Stimulated activated CD8-positive, alpha-beta memory T cell treated with anti-CD3 and anti-CD28 coated beads, Interleukin-7, amount 100 ng/mL, for 24 hours (primary cell): ENCODE data around the gene ITGA3.

Experiments
- DNase-seq: peaks from one replicate; pipeline ENCODE4 v3.0.0-alpha.2; 2020; ENCODE audit warnings: low read depth

Gene ITGA3

DNA sequence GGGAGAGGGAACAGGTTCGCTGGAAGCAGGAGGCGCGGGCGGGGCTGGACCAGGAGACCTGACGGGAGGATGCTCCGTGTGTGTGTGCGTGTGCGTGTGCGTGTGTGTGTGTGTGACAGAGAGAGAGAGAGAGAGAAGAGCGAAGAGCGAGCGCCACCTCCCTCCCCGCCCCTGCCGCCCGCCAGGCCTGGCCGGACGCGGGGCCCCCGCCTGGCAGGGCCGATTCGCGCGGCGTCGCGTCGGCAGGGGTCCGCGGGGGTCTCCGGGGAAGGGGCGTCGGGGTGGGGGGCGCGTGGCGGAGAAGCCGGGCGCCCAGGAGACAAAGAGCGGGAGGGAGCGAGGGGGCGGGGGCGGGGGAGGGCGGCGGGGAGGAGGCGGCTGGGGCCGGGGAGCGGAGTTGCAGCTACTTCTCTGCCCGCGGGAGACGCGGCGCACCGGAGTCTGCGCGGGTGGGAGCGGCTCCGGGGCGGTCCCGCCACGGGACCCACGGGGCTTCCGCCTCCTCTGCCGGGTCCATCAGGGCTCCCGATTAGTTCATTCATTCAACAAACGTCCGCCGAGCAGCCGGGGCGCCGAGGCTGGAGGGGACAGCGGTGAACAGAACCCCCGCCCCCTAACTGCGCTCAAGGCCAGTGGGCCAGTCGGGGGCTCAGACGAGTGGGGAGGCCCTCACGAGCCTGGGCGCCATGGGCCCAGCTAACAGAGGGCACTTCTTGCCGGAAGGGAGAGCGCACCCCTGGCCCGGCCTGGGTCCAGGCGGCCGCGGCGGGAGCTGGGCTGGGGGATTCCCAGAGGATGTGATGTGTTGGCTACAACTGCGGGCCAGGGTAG lies 74.0 kb downstream of the ITGA3 start, which contains the start of gene SAMD14:
Gene SAMD14, minus strand, starts transcription at position 433 of the 831 bp plus-strand sequence. CDS start 5,201 bp downstream, outside the sequence.
- DNase-seq, result no peak

DNA sequence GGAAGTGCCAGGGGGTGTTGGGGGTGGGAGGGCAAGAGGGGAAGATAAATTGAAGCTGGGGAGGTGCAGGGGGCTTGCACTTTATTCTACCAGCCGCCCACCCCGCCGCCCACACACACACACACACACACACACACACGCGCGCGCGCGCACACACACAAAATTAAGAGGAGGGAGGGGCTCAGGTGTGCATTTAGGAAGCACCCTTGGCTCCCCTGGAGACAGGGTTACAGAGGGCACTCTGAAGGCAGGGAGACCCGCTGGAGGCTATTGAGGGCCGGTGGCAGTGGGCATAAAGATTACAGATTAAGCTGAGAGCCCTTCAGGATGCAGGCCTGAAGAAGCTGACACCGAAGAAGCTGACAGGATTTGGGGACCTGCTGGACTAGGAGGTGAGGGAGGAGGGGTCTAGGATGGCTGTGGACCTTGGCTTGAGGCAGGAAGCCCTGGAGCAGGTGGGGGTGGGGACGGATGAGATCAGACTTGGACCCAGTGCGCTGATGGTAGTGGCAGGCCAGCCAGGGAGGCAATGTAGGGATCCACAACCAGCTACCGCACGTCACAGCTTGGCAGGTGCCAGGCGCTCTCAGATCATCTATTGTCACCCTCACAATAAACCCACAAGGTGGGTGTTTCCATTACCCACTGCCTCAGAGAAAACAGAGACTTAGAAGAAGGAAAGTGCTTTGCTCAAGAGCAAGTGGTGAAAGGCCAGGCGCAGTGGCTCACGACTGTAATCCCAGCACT lies 74.8 kb downstream of the ITGA3 start:
- DNase-seq, result no peak

DNA sequence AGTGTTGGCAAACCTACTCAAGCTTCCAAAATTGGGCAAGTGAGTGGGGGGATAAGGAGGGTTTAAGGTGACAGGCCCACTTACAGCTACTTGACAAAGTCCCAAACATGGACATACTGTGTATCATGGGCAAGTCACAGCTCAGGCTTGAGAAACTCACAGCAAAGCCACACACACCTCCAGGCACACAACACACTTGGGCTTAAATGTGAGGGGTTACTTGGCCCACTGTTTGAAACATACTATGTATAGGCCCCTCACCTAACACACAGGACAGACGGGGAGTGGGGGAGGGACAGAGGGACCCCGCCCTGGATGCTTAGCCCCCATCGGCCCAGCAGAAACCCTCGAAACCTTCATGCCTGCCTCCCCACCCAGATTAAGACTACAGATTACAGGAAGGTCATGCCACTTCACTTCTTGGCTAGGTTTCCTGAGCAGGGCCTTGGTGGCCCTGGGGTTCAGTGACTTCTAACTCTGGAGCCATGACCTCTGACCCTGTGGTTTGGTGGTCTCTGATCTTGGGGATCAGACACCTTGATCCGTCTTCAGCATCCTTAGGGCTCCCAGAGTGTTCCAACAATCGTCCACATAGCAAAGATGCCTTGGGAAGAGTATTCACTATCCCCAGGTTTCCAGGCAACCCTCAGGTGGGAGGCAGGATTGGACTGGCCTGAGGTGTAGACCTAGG lies 76.3 kb downstream of the ITGA3 start:
- DNase-seq, result no peak

DNA sequence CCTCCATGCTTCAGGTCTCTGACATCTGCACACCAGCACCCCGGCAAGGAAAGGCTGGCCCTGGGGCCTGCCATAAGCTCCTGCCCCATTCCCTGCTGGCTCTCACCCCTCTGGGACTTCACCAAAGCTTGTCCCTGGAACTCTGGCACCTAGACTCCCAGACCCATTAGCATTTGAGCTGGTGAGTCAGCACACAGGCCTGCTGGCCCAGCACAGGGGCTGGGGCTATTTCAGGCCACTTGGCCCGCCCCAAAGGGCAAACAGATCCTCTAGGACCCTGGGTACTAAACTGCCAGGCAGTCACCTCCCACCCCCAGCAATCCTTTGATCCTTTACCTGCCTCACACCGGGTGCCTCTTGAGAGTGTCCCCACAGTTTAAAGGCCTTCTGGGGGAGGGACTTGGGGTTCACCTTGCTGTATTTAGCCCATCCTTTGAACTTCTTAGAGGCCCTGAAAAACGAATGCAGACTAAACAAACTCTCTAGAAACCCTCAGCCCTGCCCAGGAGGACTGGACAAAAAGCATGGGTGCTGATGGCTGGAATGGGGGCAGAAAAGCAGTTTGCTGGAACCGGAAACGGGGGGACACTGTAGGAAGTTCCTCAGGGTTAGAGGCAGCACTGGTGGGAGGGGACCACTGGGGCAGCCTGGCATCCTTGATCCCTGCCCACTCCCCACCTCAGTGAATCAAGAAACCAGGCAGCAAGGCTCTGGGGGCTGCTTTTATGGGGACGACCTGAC lies 77.3 kb downstream of the ITGA3 start:
- no peak for DNase-seq

DNA sequence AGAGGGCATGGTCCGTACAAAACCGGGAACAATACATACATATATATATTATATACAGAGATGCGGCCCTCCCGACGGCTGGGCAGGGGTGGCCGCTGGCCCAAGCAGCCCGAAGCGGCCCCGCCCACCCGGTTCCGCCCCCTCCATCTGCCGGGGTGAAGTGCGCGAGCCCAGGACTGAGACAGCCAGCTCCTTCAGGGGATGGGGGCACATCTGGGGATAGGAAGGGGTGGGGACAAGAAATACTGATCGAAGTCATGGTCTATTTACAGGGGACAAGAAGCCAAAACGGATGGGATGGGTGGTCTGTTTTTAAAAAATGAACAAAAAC lies 77.8 kb downstream of the ITGA3 start:
- no peak for DNase-seq

DNA sequence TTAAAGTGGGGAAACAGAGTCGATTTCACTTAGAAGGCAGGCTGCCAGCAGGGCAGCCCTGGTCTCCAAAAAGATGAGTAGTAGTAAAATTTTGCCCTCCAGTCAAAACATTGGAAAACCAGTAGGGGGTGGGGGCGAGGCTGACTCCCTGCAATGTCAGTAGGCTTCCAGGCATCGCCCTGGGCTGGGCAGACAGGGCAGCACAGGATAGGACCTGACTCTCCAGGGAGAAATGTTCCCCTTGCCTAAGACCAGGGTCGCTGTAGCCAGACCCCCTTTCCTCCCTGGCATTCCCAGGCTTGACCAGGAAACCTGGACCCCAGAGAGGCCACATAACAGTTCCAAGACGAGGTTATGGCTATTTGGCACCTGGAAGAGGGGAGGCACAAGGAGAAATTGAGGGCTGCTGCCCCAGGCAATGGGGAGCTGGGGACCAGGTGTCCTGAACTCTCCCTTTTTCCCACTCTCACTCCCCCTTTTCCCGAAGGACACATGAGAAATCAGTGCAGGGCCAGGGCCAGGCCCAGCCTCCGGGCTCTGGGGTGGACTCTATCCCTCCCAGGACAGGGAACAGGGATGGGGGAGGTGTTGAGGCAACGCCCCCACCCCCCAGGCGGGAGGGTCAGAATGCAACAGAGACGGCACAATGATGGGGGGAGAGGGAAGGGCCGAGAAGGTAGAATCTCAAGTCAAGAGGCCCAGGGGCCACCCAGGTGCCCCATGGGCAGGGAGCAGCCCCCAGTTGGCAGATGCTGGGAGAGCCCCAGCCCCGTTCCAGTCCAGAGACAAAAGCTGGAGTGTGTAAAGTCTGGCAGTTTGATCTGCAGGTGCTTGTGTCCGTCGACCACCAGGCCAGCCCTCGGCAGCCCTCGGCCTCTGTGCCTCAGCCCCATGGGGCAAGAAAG lies 78.5 kb downstream of the ITGA3 start:
- DNase-seq, result no peak

DNA sequence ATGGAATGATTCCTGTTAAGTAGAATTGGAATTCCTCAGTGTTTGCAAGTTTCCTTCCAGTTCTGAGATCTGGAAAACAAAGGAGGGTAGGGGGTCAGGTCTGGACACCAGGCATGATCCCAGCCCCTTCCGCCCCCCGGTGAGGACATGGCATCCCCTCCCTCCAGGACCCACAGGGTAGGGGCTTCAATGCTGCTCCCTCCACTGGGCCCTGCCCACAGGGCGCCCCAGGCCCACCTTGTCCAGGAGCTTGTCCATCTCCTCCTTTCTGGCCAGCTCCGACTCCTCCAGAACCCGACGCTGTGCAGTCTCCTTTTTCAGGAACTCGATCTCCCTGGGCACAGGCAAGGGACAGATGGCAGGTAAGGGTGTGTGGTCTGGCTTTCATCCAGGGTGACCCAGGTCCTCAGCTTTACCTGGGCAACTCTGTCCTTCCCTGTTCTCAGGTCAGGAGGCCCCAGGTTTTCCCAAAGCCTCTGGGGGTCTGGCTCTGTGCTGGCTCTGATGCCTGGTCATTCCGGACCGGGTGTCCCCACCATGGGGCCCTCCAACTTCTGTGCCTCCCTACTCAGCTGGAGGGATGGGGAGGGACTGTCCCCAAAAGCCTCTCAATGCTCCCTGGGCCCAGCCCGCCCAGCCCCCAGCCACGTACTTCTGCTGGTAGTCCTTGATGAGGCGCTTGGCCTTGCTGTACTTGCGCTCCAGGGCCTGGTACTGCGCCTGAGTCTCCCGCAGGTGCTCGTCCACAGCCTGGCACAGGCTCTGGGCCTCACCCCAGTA lies 79.6 kb downstream of the ITGA3 start:
- DNase-seq, result no peak

DNA sequence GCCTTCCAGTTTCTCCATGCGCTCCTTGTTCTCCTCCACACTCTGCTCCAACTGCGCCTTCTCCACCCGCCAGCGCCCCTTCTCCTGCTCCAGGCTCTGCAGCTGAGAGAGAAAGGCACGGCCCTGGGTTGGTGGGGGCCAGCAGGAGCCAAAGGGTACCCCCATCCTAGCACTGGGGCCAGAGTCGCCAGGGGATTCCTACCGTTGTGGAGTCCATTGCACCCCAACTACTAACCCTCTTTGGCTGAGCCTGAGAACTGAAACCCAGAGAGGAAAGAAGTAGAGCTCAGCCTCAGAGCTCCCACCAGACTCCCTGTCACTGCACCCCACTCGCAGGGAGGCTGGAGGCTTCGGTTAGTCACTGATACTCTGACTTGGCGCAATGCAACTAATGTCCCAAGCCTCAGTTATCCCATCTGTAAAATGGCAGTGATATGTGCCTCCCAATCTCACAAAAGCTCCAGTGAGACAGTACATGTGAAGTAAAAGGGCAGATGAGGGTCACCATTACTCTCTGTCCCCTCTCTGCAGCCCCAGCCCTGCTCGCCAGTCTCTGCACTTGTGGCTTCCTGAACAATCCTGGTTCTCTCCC lies 80.3 kb downstream of the ITGA3 start:
- DNase-seq, result no peak

DNA sequence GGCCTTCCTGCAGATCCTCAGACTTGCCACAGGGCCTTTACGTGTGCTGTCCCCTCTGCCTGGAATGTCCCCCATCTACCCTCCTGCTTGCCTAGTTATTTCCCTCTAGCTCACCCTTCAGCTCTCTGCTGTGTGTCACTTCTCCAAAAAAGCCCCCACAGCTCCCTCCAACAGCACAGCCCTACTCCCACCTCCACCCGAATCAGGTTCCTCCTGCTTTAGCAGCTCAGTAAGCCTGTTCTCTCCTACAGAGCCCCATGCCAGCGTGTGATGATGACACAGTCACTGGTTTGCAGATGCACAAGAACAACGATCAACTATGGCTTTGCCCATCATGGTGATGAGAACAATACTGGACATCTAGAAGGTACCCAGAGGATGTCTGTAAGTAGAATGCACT lies 81.1 kb downstream of the ITGA3 start:
- DNase-seq, result no peak

DNA sequence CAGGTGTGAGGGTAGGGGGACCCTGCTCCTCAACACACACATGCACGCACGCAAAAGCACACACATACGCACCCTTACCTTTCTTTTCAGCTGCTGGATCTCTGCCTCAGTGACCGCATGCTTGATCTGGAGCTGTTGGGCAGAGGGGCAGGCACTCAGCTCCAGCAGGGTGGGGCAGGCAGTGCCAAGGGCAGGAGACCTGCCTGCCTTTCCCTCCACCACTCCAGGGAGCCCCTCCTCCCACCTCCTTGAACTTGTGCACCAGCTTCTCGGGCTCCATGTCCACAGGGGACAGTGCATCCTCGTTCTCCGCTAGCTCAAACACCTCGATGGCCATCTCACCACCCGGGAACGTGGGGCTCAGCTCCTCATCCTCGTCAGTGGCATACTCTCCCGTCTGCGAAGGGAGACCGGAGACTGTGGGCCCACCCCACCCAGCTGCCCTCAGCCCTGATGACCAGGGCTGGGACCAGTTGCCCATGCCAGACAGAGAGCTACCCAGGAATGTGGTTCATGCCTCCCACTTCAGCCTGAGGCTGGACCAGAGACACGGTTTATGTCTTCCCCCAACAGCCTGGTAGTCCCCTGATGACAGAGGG lies 83.4 kb downstream of the ITGA3 start:
- DNase-seq, result no peak
